Astrocyte of the spinal cord (primary cell): ENCODE measurements around the gene P3H2.
A peak's percentile ranks its signal among the peaks of the same experiment; 100 is the strongest.

Experiments used
- DNase-seq: peaks from one replicate; pipeline ENCODE4 v3.0.0; 2011; ENCODE audit warnings: low read depth, low spot score
- H3K4me3 ChIP-seq: 2 replicates; pipeline ENCODE4 v1.5.1; 2011; ENCODE audit warnings: low read depth, mild to moderate bottlenecking, low read length, moderate library complexity
- CTCF ChIP-seq: IDR thresholded peaks from 2 replicates; pipeline ENCODE4 v1.5.1; 2012; ENCODE audit warnings: low read depth, mild to moderate bottlenecking, low read length, inconsistent platforms
- in situ Hi-C: cut with HindIII; loops from 2 replicates; pipeline ENCODE4 v1.10.0; 2017; ENCODE audit warnings: low sequenced_read_pairs

P3H2 gene

GRCh38 chr3:190012784-190013183 lies 107.9 kb downstream of the P3H2 start:
- no peak for TF ChIP-seq CTCF
- in situ Hi-C loops = no loop called here
- peak; percentile 41 for DNase-seq
- no peak overlapping the region for H3K4me3 ChIP-seq

GRCh38 chr3:190012314-190012782 lies 108.3 kb downstream of the P3H2 start:
- DNase-seq = peak; percentile 81
- TF ChIP-seq CTCF = no peak
- in situ Hi-C loops = no loop called here
- no peak overlapping the region for H3K4me3 ChIP-seq

- DNase-seq = no peak
- in situ Hi-C loops = no loop called here
- no peak overlapping the region for H3K4me3 ChIP-seq
- no peak for TF ChIP-seq CTCF
These were observed 110.2 kb downstream of the P3H2 start for GRCh38 chr3:190010486-190010885.

GRCh38 chr3:190009614-190010013 lies 111.1 kb downstream of the P3H2 start:
- TF ChIP-seq CTCF = no peak
- DNase-seq = no peak
- H3K4me3 ChIP-seq = no peak overlapping the region
- in situ Hi-C loops = no loop called here

- in situ Hi-C loops = no loop called here
- no peak overlapping the region for H3K4me3 ChIP-seq
- no peak for TF ChIP-seq CTCF
- DNase-seq = no peak
These were observed 112.3 kb downstream of the P3H2 start for GRCh38 chr3:190008432-190008831.

GRCh38 chr3:190005343-190006113 lies 115.2 kb downstream of the P3H2 start:
- no peak for DNase-seq
- no peak for TF ChIP-seq CTCF
- H3K4me3 ChIP-seq = no peak overlapping the region
- in situ Hi-C loops = no loop called here
